NAMALWA (cell line): ENCODE data around the gene IL17RE.

ENCODE experiments used
- DNase-seq: peaks from one replicate; pipeline ENCODE4 v3.0.0-alpha.2; 2015; ENCODE audit warnings: low spot score

Gene IL17RE

GRCh38 chr3:9903904-9904303, 1.3 kb downstream of the IL17RE start:
- no peak for DNase-seq

DNA sequence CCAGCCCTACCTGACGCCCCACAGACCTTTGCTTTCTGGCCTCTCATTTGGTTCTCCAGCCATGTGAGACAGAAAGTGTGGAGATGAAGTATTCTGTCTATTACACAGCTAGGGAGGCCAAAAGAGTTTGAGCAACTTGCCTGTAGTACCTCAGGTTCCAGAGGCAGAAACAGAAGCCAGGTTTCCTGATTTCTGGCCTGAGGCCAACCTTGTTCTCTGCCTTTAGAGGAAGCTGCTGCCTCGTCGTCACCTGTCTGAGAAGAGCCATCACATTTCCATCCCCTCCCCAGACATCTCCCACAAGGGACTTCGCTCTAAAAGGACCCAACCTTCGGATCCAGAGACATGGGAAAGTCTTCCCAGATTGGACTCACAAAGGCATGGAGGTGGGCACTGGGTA, 3.8 kb downstream of the IL17RE start:
- DNase-seq: no peak

DNA sequence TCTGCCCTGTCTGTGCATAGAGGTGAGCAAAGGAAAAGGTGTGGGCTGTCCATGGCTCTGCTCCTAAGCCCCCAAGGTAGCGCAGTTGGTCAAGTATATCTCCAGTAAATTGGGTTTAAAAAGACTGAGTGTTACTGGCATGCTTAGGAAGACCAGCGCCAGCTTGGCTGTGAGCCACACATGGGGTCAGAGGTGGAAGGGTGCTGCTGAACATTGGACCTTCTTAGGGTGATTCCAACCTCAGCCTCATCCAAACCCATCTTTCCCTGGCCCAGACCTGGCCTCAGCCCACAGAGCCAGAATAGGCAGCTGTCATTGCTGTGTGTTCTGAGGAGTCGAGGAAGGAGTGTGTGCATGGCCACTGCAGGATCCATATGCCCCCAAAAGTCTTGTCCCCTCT, 5.6 kb downstream of the IL17RE start:
- DNase-seq: no peak

DNA sequence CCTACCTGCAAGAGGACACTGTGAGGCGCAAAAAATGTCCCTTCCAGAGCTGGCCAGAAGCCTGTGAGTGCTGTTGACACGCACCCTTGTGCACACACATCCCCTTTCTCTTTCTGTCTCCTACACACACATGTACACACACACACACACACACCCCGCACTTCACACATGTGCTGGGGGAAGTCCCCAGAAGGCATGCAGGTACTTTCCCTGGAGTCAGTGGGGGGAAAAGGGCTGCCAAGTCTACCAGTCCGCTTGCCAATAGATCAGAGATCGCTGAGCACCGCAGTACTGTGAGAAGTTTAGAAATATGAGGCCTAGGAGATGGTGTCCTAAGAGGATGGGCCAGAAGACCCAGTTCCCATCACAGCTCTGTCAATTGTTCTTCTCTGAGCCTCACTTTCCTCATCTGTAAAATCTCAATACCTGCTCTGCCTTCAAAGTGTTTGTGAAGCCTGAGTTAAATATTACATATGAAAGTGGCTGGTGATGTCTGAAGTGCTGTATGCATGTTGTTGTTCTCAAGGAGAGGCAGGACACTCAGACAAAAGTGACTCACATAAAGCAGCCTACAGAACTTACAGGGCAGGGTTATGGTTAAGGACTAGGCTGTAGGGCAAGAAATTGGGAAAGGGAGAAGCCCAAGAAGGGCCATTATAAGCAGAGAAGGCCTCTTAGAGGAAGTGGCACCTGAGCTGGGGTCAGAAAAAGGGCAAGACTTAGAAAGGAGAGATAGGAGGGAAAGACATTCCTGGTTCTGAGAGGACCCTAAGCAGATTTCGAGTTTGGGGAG, 6.8 kb downstream of the IL17RE start:
- no peak for DNase-seq

DNA sequence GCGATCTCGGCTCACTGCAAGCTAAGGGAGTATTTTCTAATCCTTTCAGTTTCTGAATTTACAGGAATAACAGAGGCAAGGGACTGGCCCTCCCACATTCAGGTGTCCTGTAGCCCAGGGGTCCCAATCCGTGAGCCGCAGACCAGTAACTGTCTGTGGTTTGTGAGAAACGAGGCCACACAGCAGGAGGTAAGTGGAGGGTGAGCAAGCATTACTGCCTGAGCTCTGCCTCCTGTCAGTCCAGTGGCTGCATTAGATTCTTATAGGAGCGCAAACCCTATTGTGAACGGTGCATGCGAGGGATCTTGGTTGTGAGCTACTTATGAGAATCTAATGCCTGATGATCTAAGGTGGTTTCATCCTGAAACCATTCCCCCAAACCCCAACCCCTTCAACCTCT, 9.2 kb downstream of the IL17RE start:
- DNase-seq: no peak

DNA sequence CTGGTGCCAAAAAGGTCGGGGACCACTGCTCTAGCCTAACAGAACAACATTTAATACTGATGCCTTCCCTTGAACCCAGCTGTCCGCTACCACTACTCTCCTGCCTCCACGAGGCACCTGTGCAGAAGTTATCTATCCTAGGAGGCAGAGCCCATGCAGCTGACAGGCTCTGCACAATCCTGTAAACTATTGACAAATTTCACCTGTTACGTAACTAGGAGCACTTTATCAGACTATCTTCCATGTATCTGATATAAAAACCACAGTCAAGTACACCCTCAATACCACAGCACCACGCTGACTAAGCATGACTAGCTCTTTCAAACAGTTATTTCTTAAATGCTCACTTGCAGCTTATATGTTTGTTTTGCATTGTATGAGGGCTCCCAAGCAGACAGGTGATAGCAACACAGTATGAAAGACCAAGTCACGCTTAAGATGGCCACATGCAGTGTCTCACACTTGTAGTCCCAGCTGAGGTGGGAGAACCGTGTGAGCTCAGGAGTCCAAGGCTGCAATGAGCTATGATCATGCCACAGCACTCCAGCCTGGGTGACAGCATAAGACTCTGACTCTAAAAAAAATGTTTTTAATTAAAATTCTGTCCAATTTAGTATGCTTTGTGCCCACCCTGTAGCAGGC, 9.8 kb downstream of the IL17RE start:
- DNase-seq: no peak

DNA sequence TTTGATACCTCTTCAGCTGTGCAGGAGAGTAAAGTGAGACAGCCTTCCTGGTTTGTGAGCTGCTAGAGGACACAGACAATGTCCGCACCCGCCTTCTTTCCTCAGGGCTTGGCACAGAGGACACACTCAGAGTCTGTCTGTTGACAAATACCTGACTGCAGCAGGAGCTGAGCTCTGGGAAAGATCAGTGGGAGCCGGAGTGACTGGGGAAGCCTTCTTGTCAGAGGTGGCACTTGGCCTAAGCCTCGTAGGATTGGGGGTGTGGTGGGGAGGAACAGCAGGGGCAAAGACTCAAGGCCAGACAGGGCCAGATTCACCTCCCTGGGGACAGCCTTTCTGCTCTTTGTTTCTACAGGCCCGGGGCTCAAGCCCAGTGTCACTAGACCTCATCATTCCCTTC, 11.0 kb downstream of the IL17RE start:
- DNase-seq: no peak

DNA sequence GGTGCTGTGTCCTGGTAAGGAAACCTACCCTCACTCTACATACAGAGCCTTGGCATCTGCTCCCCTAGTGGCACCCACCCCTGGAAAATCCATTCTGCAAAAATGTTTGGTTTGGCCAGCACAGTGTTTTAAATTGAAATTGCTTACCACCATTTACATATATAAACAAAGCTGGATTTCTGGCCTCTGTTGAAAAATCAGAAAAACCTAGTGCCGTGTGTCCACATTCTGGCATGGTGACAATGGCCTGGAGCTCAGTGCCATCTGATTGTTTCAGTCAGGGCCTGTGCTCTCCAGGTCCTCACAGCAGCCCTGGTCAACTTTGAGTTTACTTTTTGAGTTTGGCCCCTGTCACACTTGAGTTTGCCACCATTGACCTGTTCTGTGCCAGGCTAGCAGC, 11.4 kb downstream of the IL17RE start:
- DNase-seq: no peak

GRCh38 chr3:9914559-9915253, 12.1 kb downstream of the IL17RE start:
- DNase-seq: no peak

DNA sequence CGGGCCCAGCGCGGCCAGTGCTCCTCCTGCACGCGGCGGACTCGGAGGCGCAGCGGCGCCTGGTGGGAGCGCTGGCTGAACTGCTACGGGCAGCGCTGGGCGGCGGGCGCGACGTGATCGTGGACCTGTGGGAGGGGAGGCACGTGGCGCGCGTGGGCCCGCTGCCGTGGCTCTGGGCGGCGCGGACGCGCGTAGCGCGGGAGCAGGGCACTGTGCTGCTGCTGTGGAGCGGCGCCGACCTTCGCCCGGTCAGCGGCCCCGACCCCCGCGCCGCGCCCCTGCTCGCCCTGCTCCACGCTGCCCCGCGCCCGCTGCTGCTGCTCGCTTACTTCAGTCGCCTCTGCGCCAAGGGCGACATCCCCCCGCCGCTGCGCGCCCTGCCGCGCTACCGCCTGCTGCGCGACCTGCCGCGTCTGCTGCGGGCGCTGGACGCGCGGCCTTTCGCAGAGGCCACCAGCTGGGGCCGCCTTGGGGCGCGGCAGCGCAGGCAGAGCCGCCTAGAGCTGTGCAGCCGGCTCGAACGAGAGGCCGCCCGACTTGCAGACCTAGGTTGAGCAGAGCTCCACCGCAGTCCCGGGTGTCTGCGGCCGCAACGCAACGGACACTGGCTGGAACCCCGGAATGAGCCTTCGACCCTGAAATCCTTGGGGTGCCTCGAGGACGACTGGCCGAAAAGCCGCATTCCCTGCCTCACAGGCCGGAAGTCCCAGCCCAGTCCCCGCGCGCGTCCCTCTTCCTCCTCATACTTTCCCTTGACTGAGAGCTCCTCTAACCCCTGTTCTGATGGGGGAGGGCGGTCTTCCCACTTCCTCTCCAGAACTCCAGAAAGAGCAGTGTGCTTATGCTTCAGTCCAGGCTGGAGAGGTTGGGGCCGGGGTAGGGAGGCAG, 12.8 kb downstream of the IL17RE start:
- DNase-seq: no peak

DNA sequence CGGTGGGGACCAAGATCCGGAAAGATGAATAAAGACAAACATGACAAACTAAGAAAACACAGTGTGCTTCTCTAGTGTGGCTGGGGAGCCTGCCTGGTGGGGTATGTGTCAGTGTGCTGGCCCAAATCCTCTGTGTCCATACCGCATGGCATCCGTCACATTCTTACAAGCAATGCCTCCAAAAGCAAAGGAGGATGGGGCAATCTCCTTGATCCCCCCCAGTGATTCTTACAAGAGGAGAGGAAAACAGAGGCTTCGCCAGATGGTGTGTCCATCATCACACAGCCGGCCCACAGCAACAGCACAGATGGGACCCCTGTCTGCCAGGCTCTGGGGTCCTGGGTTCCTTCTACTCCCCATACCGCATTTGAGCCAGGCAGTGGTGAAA, 13.7 kb downstream of the IL17RE start:
- DNase-seq: no peak

DNA sequence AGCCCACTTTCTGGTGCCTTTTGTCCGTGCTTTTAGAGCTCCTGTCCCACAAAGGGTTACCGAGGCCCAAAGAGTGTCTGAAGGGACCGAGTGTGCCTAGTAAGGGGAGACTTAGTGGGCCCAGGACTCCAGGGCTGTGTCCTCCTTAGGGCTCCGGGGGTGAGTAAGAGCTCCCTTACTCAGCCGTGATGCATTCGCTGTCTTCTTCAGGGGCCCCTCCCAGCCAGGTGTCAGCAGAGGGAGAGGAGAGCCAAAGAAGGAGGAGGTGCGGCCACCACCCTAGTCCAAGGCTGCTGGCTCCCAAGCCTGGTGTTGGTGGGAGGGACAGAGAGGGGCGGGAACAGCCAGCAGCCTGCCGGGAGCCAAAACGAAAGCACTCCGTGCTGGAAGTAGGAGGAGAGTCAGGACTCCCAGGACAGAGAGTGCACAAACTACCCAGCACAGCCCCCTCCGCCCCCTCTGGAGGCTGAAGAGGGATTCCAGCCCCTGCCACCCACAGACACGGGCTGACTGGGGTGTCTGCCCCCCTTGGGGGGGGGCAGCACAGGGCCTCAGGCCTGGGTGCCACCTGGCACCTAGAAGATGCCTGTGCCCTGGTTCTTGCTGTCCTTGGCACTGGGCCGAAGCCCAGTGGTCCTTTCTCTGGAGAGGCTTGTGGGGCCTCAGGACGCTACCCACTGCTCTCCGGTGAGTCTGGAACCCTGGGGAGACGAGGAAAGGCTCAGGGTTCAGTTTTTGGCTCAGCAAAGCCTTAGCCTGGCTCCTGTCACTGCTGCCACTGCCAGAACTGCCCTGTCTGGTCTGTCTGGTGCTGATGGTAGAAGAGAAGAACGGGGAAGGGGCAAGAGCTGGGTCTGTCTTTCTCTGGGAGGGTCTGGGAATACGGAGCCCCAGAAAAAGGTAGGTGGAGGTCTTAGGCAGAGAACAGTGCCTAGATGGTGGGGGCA, 14.4 kb downstream of the IL17RE start, which contains the start of gene IL17RC:
TSS of gene IL17RC (plus strand) at position 365 of the 947 bp plus-strand sequence. CDS start at position 583, 218 bp downstream.
- no peak for DNase-seq

DNA sequence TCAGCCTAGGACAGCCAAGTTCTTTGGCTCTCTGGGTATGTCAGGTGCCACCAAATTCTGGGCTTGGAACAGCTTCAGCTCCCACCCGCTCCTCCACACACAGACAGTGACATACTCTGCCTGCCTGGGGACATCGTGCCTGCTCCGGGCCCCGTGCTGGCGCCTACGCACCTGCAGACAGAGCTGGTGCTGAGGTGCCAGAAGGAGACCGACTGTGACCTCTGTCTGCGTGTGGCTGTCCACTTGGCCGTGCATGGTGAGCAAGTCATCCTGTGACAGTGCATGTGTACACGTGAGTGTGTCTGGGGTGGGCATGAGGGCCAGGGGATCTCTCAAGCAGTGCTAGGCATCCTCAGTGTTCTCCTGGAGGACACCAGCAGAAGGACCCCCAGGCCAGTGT, 15.2 kb downstream of the IL17RE start:
- DNase-seq: no peak

DNA sequence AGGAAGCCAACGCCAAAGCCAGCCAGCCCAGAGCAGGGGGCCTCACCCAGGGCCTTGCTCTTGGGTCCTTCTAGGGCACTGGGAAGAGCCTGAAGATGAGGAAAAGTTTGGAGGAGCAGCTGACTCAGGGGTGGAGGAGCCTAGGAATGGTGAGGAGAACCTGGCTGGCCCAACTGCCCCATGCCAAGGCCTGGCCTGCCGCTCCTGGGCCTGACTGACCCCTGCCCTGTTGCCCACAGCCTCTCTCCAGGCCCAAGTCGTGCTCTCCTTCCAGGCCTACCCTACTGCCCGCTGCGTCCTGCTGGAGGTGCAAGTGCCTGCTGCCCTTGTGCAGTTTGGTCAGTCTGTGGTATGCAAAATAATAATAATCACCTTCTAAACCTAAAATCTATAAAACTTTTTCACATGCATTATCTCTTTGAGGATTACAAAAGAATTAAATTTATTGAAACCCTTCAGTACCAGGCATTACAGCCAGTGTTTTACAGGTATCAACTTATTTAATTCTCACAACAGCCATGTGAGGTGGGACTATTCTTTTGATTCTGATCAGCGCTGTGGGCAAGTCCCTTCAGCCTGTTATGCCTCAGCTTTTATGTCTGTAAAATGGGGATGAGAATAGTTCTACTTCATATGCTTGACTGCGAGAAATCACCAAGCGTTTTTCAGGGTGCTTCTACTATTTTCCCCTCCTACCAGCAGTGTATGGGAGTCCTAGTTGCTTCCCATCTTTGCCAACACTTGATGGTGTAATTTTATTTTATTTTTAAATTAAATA, 15.8 kb downstream of the IL17RE start:
- no peak for DNase-seq

DNA sequence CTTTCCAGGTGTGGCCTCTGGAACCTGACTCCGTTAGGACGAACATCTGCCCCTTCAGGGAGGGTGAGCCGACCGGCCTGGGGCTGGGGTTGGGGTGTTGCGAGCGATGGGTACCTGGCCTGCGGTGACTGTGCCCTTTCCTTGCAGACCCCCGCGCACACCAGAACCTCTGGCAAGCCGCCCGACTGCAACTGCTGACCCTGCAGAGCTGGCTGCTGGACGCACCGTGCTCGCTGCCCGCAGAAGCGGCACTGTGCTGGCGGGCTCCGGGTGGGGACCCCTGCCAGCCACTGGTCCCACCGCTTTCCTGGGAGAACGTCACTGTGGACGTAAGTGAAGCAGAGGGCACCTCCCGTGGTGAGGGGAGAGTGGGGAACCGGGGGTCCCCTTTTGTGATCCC, 25.5 kb downstream of the IL17RE start:
- DNase-seq: no peak

DNA sequence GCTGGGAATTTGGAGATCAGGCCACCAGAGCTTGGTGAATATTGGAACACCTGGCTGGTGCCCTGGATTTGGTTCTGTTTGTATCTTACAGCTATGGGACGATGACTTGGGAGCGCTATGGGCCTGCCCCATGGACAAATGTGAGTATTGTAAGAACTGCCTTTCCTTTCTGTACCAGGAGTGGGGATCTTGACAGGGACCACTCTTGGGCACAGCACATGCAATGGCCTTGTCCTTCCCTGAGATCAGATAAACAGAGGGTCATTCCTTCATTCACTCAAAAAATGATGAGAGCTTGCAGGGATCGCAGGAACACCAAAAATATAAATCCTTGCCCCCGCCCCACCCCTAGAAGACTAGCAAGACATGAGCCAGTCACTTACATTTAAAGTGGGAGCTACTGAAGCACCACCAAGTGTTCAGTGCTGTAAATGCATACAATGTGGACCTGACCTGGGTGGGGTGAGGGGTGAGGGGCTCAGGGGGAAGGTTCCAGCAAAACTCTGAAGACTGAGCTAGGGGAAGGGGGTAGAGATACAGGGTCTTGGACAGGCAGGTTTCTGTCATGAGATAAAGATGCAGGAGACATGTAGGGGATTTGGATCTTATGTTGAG, 28.3 kb downstream of the IL17RE start:
- DNase-seq: peak; percentile 40

- no peak for DNase-seq
Measured at GRCh38 chr3:9932535-9932842, 29.8 kb downstream of the IL17RE start.

DNA sequence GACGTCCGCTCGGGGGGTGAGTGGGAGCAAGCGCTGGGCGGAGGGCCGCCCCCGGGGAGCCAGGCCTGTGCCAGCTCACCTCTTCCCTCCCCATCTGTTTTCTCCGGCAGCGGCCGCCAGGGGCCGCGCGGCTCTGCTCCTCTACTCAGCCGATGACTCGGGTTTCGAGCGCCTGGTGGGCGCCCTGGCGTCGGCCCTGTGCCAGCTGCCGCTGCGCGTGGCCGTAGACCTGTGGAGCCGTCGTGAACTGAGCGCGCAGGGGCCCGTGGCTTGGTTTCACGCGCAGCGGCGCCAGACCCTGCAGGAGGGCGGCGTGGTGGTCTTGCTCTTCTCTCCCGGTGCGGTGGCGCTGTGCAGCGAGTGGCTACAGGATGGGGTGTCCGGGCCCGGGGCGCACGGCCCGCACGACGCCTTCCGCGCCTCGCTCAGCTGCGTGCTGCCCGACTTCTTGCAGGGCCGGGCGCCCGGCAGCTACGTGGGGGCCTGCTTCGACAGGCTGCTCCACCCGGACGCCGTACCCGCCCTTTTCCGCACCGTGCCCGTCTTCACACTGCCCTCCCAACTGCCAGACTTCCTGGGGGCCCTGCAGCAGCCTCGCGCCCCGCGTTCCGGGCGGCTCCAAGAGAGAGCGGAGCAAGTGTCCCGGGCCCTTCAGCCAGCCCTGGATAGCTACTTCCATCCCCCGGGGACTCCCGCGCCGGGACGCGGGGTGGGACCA, 30.4 kb downstream of the IL17RE start:
- DNase-seq: peak; percentile 92

DNA sequence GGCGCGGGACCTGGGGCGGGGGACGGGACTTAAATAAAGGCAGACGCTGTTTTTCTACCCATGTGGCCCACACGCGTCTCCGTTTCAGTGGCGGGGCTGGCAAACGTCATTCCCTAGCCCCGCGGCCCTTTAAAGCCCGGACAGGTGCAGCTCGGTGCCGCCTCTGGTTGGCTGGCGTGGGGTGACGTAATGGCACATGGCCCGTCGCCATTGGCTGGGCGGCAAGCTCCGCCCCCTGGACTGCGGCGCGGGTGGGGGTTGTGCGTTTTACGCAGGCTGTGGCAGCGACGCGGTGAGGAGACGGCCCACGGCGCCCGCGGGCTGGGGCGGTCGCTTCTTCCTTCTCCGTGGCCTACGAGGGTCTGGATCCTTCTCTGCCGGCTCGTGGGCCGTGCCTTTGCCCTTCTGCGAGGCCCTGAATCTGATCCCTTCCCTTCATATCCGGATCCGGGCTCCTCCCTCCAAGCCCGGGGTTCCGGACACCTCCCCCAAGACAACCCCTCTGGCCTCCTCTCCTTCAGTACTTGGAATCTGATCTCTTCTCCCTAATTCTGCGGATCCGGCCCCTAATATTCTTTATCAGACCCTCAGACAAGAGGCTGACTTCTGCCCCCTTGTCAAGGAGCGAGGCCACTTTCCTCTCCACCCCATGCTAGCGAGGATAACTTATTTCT, 31.1 kb downstream of the IL17RE start, which contains the start of gene CRELD1:
TSS of gene CRELD1 (plus strand) at position 274 of the 674 bp plus-strand sequence. CDS start 605 bp downstream, outside the sequence.
- peak; percentile 97 for DNase-seq
